Dendritic cell treated with granulocyte-macrophage colony-stimulating factor and Interleukin-4, amounts not matched to agents 40 ng/mL and 50 ng/mL, for 4 days (primary cell): ENCODE measurements around the gene STXBP5.
"Not testable (repeated sequence)": the region's sequence is repeated elsewhere in the genome, so short reads cannot be mapped to it uniquely, and the experiment has no call there.

Experiments
- H3K27ac Mint-ChIP-seq: one replicate; pipeline ENCODE4 v1.8.0; 2022; ENCODE audit warnings: mild to moderate bottlenecking, mixed read lengths
- H3K27me3 Mint-ChIP-seq: one replicate; pipeline ENCODE4 v1.8.0; 2022; ENCODE audit warnings: mild to moderate bottlenecking, mixed read lengths
- H3K36me3 Mint-ChIP-seq: one replicate; pipeline ENCODE4 v1.8.0; 2022; ENCODE audit warnings: low read depth, mixed read lengths
- H3K4me1 Mint-ChIP-seq: one replicate; pipeline ENCODE4 v1.8.0; 2022; ENCODE audit warnings: low read depth, mixed read lengths
- H3K4me3 Mint-ChIP-seq: one replicate; pipeline ENCODE4 v1.8.0; 2022; ENCODE audit warnings: mild to moderate bottlenecking, moderate library complexity, mixed read lengths
- H3K9me3 Mint-ChIP-seq: one replicate; pipeline ENCODE4 v1.8.0; 2022; ENCODE audit warnings: mixed read lengths
- intact Hi-C: fragments of 100-400 bp; cut with micrococcal nuclease; formaldehyde crosslinking; loops from one replicate; pipeline ENCODE4 v1.15.0; 2022

Gene STXBP5

GRCh38 chr6:147337921-147338320 is 133.7 kb downstream of the STXBP5 start:
- no peaks in the 10 kb centered on the region for H3K4me1 Mint-ChIP-seq
- no peaks in the 10 kb centered on the region for H3K27me3 Mint-ChIP-seq
- H3K4me3 Mint-ChIP-seq = no peak overlapping the region
- H3K9me3 Mint-ChIP-seq = no peaks in the 10 kb centered on the region
- H3K36me3 Mint-ChIP-seq = peaks cover 26% of the 10 kb centered on the region
- intact Hi-C loops = no loop called here
- H3K27ac Mint-ChIP-seq = no peak overlapping the region

DNA sequence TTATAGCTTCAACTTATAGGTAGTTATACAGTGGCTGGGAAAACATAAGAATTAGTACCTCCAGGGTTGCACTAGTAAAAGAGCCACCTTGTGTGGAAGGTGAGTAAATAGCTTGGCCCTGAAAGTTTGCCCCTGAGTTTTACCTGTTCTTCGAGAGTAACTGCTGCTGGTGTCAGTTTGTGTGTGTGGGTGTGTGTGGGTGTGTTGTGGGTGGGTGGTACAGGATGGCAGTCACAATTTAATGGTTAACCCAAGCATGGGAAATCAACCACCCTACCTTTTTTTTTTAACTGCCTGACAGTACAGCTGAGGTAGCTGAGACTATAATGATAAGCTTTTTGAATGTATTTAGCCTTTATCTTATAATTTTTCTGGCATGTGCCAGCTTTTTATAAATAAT is 137.3 kb downstream of the STXBP5 start:
- intact Hi-C loops = no loop called here
- no peaks in the 10 kb centered on the region for H3K27me3 Mint-ChIP-seq
- H3K4me1 Mint-ChIP-seq = no peaks in the 10 kb centered on the region
- peaks cover 36% of the 10 kb centered on the region for H3K36me3 Mint-ChIP-seq
- H3K4me3 Mint-ChIP-seq = no peak overlapping the region
- no peak overlapping the region for H3K27ac Mint-ChIP-seq
- no peaks in the 10 kb centered on the region for H3K9me3 Mint-ChIP-seq

DNA sequence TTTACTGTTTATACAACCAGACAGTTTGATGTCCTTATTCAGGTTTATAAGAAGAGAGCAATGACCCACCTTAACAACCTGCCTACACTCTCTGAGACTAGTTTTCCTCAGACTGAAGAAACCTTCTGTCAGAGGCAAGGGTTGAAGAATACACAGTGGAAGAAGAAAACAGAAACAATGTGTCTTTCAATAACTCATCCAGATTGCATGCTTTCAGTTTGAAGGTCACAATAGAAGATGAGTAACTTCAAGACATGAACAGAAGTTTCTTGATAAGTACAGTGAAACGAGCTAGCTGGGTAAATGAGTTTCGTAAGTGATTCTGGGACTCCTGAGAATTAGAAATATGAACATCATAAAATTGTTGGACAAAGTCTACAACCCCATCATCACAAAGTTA is 141.7 kb downstream of the STXBP5 start:
- H3K27me3 Mint-ChIP-seq = no peaks in the 10 kb centered on the region
- intact Hi-C loops = no loop called here
- peaks cover 27% of the 10 kb centered on the region for H3K36me3 Mint-ChIP-seq
- H3K4me3 Mint-ChIP-seq = no peak overlapping the region
- no peak overlapping the region for H3K27ac Mint-ChIP-seq
- no peaks in the 10 kb centered on the region for H3K9me3 Mint-ChIP-seq
- H3K4me1 Mint-ChIP-seq = no peaks in the 10 kb centered on the region

- Mint-ChIP-seq H3K27me3 (no peaks in the 10 kb centered on the region), H3K4me3 (no peak overlapping the region), H3K9me3 (no peaks in the 10 kb centered on the region), H3K4me1 (no peaks in the 10 kb centered on the region), H3K36me3 (peaks cover 17% of the 10 kb centered on the region), H3K27ac (no peak overlapping the region)
- intact Hi-C loops = no loop called here
Observed at GRCh38 chr6:147347179-147347881, 143.1 kb downstream of the STXBP5 start.

- H3K27me3 Mint-ChIP-seq = no peaks in the 10 kb centered on the region
- peaks cover 17% of the 10 kb centered on the region for H3K36me3 Mint-ChIP-seq
- H3K4me1 Mint-ChIP-seq = no peaks in the 10 kb centered on the region
- H3K4me3 Mint-ChIP-seq = no peak overlapping the region
- no peaks in the 10 kb centered on the region for H3K9me3 Mint-ChIP-seq
- intact Hi-C loops = no loop called here
- H3K27ac Mint-ChIP-seq = no peak overlapping the region
Observed at GRCh38 chr6:147347882-147348575, 143.8 kb downstream of the STXBP5 start.

DNA sequence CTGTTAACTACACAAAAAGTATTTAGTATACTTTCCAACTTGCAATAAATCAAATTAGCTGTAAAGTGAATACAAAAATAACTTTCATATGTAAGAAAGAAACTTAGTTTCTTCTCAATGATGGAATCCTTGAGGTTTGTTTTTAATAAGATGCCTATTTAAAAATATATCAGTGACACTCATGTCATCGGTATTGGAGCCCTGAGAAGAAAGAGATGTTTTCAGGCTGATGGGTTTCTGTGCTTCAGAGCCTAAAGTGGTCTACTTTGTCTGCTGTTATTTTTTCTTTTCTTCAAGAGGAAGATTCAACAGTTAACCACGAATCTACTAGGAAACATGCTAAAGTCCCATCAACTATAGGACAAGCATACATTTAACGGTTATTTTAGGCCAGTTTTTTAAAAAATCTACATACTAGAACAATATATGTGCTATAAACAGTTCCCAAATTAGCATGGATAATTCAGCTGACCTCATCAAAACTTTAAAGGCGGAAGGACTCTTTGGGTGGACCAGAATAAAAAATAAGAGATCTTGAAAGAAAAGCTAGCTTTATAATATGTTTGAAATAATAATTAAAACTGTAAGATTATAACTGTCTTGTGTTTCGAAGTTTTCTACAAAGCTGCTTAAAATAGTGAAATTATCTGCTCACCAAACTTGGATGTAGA is 157.2 kb downstream of the STXBP5 start:
- H3K9me3 Mint-ChIP-seq = no peaks in the 10 kb centered on the region
- H3K4me1 Mint-ChIP-seq = no peaks in the 10 kb centered on the region
- intact Hi-C loops = no loop called here
- no peak overlapping the region for H3K27ac Mint-ChIP-seq
- peaks cover 51% of the 10 kb centered on the region for H3K36me3 Mint-ChIP-seq
- no peak overlapping the region for H3K4me3 Mint-ChIP-seq
- H3K27me3 Mint-ChIP-seq = no peaks in the 10 kb centered on the region

GRCh38 chr6:147366290-147366689 is 162.1 kb downstream of the STXBP5 start:
- Mint-ChIP-seq H3K9me3 (no peaks in the 10 kb centered on the region), H3K36me3 (peaks cover 27% of the 10 kb centered on the region), H3K27ac (no peak overlapping the region), H3K27me3 (no peaks in the 10 kb centered on the region), H3K4me3 (no peak overlapping the region), H3K4me1 (no peaks in the 10 kb centered on the region)
- intact Hi-C loops = no loop called here

GRCh38 chr6:147371325-147371724 is 167.1 kb downstream of the STXBP5 start:
- Mint-ChIP-seq H3K4me1 (no peaks in the 10 kb centered on the region), H3K36me3 (peaks cover 42% of the 10 kb centered on the region), H3K9me3 (no peaks in the 10 kb centered on the region), H3K27me3 (no peaks in the 10 kb centered on the region), H3K4me3 (no peak overlapping the region), H3K27ac (no peak overlapping the region)
- intact Hi-C loops = no loop called here

GRCh38 chr6:147372806-147373205 is 168.6 kb downstream of the STXBP5 start:
- H3K4me3 Mint-ChIP-seq = no peak overlapping the region
- no peak overlapping the region for H3K27ac Mint-ChIP-seq
- no peaks in the 10 kb centered on the region for H3K27me3 Mint-ChIP-seq
- H3K4me1 Mint-ChIP-seq = no peaks in the 10 kb centered on the region
- intact Hi-C loops = no loop called here
- no peaks in the 10 kb centered on the region for H3K9me3 Mint-ChIP-seq
- peaks cover 38% of the 10 kb centered on the region for H3K36me3 Mint-ChIP-seq

DNA sequence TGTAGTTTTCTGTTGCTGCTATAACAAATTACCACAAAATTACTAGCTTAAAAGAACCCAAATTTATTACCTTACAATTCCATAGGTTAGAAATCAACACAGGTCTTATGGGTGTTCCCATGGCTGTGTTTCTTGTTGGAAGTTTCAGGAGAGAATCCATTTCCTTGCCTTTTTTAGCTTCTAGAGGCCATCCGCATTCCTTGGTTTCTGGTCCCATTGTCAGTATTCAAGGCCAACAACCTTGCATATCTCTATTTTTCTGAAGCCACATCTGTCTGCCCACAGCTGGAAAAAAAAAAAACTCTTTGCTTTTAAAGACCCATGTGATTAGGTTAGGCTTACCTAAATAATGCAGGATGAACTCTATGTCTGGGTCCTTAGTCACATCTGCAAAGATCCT is 174.6 kb downstream of the STXBP5 start:
- intact Hi-C loops = no loop called here
- Mint-ChIP-seq H3K27ac (no peak overlapping the region), H3K4me1 (no peaks in the 10 kb centered on the region), H3K36me3 (peaks cover 53% of the 10 kb centered on the region), H3K9me3 (peaks cover 9% of the 10 kb centered on the region), H3K27me3 (no peaks in the 10 kb centered on the region), H3K4me3 (no peak overlapping the region)

GRCh38 chr6:147380841-147381240 is 176.6 kb downstream of the STXBP5 start:
- intact Hi-C loops, H3K4me3 Mint-ChIP-seq, H3K27ac Mint-ChIP-seq: not testable (repeated sequence)

GRCh38 chr6:147381712-147382111 is 177.5 kb downstream of the STXBP5 start:
- Mint-ChIP-seq H3K9me3 (peaks cover 9% of the 10 kb centered on the region), H3K27me3 (no peaks in the 10 kb centered on the region), H3K27ac (no peak overlapping the region), H3K4me1 (no peaks in the 10 kb centered on the region), H3K36me3 (peaks cover 47% of the 10 kb centered on the region), H3K4me3 (no peak overlapping the region)
- intact Hi-C loops = no loop called here

More at GRCh38 chr6:147380841-147381240, 176.6 kb downstream of the STXBP5 start:
- not testable (repeated sequence) for H3K4me1 Mint-ChIP-seq, H3K9me3 Mint-ChIP-seq, H3K27me3 Mint-ChIP-seq
- H3K36me3 Mint-ChIP-seq = peaks cover 53% of the 10 kb centered on the region

GRCh38 chr6:147382945-147383554 is 178.8 kb downstream of the STXBP5 start:
- intact Hi-C loops = no loop called here
- Mint-ChIP-seq H3K4me1 (no peaks in the 10 kb centered on the region), H3K27me3 (no peaks in the 10 kb centered on the region), H3K4me3 (no peak overlapping the region), H3K36me3 (peaks cover 38% of the 10 kb centered on the region), H3K9me3 (peaks cover 9% of the 10 kb centered on the region), H3K27ac (no peak overlapping the region)

DNA sequence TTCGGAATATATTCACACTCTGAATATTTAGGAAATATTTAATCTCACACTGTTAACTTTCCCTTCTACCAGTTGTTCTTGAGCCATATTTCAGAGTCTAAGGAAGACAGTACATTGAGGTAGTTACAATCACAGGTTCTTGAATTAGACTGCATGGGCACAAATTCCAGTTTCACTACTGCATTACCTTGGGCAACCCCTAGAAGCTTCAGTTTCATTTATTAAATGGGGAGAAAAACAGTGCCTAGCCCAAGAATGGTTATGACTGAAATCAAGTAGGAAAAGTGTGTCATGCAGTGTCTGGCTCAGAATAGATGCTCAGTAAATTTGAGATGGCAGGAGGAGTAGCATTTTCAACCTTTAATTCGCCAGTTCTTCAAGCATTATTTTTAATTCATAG is 179.8 kb downstream of the STXBP5 start:
- Mint-ChIP-seq H3K4me3 (no peak overlapping the region), H3K4me1 (no peaks in the 10 kb centered on the region), H3K9me3 (peaks cover 9% of the 10 kb centered on the region), H3K27ac (no peak overlapping the region), H3K36me3 (peaks cover 34% of the 10 kb centered on the region), H3K27me3 (no peaks in the 10 kb centered on the region)
- intact Hi-C loops = no loop called here
